IPS-NIHi11 (cell line): Measurements from ENCODE around the gene ZNF148.

Experiments used
- DNase-seq: peaks from one replicate; pipeline ENCODE4 v3.0.0; 2012; ENCODE audit warnings: mixed read lengths, low spot score

Gene ZNF148

DNA sequence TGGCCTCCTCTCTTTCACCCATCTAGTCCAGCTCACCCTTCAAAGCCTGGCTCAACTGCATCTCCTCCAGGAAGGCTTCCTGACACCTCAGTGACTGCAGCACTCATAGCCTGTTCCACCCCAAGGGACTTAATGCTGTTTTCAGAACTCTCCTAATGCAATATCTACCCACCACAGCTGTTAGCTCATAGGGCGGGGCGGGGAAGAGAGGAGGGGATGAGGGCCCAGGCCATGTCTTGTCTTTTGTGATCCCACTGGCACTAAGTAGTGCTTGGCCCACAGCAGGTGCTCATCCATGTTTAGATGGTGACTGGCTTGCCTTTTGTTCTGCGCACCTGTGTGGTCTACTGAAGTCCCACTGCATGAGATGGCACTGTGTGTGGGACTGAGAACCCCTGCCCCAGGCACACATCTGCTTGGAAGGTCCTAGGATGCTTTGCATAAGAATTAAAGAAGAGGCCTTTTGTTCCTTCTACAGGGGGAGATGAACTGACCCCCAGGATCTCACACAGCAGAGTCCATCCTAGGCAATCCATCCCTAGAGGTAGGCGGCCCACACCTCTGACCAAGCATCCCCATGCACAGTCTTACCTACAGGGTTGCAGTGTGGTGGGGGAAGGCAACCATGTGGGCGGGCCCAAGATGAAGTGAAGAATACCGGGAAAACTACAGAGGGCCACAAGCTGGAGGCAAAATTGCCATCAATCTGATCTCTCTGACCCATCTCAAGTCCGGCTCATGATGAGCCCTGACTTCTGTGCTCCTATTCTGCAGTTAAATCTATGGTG lies 185.6 kb downstream of the ZNF148 start:
- DNase-seq: no peak

DNA sequence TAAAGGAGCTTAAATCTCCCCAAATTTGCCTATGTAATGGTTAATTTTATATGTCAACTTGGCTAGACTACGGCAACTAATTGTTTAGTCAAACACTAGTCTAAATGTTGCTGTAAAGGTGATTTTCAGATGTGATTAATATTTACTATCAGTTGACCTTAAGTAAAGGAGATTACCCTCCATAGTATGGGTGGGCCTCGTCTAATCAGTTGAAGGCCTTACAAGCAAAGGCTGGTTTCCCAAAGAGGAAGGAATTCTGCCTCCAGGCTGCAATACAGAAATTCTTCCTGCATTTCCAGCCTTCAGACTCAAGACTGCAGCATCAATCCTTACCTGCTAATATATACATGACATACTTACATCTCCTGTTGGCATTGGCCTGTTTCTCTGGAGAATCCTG lies 186.2 kb downstream of the ZNF148 start:
- no peak for DNase-seq

DNA sequence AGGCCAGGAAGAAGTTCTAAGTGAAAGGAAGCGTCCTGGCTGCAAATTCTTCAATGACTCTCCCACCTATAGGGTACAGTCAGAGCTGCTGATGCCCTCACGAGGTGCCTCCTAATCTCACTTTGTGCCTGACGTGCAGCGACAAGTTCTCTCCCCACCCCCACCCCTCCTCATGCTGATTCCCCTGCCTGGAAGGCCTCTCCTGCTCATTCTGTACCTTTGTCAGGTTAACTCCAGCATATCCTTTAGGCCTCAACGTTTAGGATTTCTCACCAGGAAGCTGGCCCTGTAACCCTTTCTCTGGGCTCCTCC lies 187.6 kb downstream of the ZNF148 start:
- DNase-seq: no peak

DNA sequence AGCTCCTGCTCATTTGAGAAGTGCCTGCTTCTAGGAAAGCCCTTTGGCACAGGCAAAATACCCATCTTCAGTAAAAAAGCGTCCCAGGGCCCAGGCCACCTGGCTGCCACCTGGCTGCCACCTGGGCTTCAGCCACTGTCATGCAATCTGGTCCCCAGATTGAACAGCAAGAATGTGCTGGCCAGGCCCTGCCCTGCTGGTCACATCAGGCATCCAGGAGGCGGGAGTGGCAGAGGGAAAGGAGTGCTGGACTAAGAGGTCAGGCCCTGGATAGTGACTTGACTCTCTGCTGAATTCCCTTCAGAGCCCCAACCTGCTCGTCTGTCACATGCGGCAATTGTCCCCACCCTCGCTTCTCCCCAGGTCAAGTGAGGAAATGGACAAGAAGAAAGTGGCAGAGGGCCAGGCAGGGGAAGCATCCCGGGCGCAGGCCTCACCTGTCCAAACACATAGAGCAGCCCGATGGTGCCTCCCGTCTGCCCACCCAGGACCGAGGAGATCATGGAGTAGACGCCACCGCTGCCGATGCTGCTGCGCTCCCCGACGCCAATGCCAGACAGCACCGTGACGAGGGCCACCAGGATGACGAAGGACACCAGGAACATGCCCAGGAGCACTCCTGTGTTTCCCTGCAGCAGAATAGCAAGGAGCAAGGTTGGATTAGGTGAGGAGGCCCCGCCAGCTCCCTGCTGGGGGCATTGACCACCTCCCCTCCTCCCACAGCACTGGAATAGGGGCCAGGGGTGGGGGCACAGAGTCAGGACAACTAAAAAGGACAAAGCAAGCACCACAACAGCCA lies 188.1 kb downstream of the ZNF148 start:
- DNase-seq: no peak

DNA sequence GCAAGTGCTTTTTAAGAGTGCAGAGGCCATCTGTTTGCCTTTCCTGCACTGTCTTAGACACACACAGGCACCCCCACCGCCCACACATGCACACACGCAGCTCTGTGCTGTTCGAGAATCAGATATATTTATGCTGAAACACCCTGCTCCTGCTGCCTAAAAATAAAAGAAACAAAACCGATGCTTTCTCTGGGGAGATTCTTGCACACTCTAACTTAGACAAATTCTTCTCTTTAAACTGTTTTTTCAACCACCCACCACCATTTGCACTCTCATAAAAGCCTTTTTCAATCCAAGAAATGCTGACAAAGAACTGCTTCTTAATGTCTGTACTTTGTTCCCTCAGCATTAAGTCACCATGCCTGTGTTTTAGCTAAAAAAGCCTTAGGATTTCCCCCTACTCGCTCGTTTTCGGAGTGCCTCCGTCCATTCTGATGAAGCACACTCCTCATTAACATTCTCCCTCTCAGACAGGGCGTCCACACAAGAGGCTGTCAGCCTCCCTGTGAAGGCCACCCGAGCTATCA lies 188.8 kb downstream of the ZNF148 start:
- DNase-seq: no peak

DNA sequence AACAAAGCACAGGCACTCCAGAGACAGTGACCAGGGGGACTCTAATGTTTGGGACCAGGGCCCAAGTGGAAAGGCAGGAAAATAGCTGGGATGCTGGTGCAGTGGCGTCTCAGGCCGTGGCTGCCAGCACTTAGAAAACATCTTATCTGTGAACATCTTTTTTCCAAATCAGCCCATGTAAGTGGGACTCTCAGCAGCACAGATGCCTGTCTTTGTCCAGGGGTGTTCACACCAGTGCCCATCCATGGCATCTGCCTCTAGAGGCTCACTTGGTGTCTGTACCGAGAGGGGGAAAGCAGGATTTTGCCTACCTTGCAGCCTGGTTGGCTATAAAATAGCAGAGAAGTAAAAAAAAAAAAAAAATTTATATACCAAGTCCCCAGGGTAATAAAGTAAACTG lies 189.3 kb downstream of the ZNF148 start:
- no peak for DNase-seq

DNA sequence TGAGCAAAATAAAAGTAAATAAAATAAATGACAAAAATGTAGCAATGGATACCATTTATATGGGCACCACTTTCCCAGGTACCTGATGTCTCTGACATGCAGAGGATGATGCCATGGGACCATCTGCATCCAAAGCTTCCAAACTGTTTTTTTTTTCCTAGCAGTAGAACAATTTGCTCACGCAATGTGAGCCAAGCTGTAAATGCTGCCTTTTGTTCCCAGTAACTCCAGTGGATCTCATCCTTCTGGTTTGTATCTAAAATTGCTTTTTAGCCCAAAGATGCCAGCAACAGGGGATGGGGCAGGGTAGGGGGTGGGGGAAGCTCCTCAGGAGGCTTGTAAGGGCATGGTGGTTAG lies 195.3 kb downstream of the ZNF148 start:
- DNase-seq: no peak

DNA sequence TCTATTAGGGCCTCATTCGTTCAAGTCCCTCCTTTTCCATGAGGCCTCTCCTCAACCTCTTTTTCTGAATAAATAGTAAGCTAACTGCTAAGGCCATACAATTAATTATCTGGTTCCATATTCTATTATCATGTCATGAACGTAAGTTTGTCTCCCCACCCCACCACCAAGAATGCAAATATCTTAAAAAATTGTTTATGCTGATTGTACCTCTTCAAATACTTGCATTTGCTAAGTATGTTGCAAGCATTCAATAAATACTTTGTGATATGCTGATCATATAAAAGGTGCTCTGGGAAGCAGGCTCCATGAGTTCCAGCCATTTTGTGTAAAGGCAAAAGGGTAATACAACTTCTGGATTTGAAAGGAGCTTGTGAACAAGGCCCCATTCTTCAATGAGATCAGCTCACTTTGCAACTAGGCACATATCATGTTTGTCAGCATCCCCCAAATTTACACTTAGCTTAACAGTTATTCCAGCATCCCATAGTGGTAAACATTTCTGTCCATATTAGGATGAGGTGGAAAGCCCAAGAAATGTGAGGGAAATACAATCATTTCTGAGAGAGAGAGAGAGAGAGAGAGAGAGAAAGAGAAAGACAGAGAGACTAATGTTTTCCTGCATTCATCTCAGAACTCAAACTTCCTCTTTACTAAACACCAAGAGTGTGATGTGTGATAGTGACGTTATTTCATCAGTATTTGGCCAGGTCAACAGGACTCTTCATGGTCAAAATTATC lies 195.8 kb downstream of the ZNF148 start:
- no peak for DNase-seq

DNA sequence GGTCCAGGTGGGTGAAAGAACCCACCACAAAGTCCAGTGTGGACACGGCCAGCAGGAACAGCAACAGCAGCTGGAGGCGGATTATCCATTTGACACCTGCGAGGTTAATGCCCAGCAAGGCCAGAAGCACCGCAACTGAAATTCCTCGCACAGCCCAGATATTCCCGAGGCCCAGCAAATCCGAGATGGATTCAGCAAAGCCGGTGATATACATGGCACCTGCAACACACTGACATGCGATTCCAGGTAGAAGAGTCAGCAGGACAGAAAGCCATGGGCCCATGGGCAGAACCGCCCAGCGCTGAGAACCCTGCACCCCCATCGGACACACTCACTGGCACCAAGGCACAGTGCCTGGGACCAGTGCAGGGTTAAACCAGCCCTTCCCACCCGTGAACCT lies 197.4 kb downstream of the ZNF148 start:
- DNase-seq: no peak
